ENCODE measurements around the gene ESD. TPM values are rescaled to one million over a fixed set of nuclear protein-coding genes. Genes with fewer than 3 reads are reported as not detected.

The ESD gene
- total and polyA plus RNA-seq, 2 experiments from 2014 or later, result 61.0 to 123 TPM

DNA sequence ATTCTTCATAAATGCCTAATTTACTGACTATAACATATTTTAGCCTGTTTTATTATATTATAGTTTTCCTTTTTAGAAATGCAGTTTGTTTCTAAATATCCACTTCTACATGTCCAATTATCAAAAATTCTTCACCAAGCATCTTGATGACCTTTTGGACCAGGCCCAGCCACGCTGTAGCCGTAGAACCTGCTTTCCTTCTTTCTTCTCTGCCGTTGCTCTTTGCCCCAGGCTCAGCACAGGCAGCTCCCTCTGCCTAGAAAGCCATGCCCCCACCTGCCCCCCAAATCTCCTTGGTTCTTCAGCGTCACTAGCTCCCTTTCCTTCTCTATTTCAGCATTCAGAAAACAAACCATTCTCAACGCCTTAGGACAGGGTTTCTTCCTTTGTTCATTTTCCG lies 65.4 kb downstream of the ESD start:
- no peaks in the 10 kb centered on the region for H3F3A ChIP-seq (replicated peaks; ENCODE audit: low read depth)
- 0 out of 2 replicates have a peak, but pooled peaks cover 3% of the 10 kb centered on the region for H3K36me3 ChIP-seq (ENCODE audit: insufficient read depth)
- no peak overlapping the region for H3K27ac ChIP-seq (ENCODE audit: low read depth)
- no peaks in the 10 kb centered on the region for H3K9me2 ChIP-seq (ENCODE audit: insufficient read depth)
- H3K79me2 ChIP-seq (replicated peaks; ENCODE audit: insufficient read depth), result no peaks in the 10 kb centered on the region
- Mint-ChIP-seq H3K4me3 (no peak overlapping the region), H3K27ac (no peak overlapping the region), H3K27me3 (ENCODE audit: insufficient read depth, low read depth, poor library complexity) (no peaks in the 10 kb centered on the region), H3K36me3 (ENCODE audit: low read depth) (peaks cover 13% of the 10 kb centered on the region; the same call in 2 of the 3 replicates), H3K4me1 (no peaks in the 10 kb centered on the region), H3K9me3 (no peaks in the 10 kb centered on the region)
- no peak for DNase-seq (ENCODE audit: low spot score)
- TF ChIP-seq JUNB (IDR thresholded peaks at IDR 0.05; ENCODE audit: unreplicated experiment) (no peak), ZNF114 (CRISPR knock-in tag; IDR thresholded peaks at IDR 0.05) (no peak), POLR2AphosphoS5 (IDR thresholded peaks at IDR 0.05; ENCODE audit: low read depth) (no peak), NANOG (IDR thresholded peaks at IDR 0.05; ENCODE audit: borderline replicate concordance) (no peak), CREB1 (CRISPR knock-in tag; IDR thresholded peaks at IDR 0.05; ENCODE audit: low read depth) (no peak), EZH2phosphoT487 (IDR thresholded peaks at IDR 0.05; ENCODE audit: unreplicated experiment) (no peak), EZH2 (IDR thresholded peaks at IDR 0.05; ENCODE audit: low read depth, unreplicated experiment) (no peak), STAT1 (IDR thresholded peaks at IDR 0.05; ENCODE audit: unreplicated experiment) (no peak), ETS1 (IDR thresholded peaks at IDR 0.05) (no peak), ZNF331 (CRISPR knock-in tag; IDR thresholded peaks at IDR 0.05; ENCODE audit: low read depth) (no peak)
- TF ChIP-seq, protein P1, sequence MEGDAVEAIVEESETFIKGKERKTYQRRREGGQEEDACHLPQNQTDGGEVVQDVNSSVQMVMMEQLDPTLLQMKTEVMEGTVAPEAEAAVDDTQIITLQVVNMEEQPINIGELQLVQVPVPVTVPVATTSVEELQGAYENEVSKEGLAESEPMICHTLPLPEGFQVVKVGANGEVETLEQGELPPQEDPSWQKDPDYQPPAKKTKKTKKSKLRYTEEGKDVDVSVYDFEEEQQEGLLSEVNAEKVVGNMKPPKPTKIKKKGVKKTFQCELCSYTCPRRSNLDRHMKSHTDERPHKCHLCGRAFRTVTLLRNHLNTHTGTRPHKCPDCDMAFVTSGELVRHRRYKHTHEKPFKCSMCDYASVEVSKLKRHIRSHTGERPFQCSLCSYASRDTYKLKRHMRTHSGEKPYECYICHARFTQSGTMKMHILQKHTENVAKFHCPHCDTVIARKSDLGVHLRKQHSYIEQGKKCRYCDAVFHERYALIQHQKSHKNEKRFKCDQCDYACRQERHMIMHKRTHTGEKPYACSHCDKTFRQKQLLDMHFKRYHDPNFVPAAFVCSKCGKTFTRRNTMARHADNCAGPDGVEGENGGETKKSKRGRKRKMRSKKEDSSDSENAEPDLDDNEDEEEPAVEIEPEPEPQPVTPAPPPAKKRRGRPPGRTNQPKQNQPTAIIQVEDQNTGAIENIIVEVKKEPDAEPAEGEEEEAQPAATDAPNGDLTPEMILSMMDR (conservative IDR thresholded peaks at IDR 0.05; ENCODE audit: low read depth in 2 of 2), result no peak
- TF ChIP-seq, protein P2, sequence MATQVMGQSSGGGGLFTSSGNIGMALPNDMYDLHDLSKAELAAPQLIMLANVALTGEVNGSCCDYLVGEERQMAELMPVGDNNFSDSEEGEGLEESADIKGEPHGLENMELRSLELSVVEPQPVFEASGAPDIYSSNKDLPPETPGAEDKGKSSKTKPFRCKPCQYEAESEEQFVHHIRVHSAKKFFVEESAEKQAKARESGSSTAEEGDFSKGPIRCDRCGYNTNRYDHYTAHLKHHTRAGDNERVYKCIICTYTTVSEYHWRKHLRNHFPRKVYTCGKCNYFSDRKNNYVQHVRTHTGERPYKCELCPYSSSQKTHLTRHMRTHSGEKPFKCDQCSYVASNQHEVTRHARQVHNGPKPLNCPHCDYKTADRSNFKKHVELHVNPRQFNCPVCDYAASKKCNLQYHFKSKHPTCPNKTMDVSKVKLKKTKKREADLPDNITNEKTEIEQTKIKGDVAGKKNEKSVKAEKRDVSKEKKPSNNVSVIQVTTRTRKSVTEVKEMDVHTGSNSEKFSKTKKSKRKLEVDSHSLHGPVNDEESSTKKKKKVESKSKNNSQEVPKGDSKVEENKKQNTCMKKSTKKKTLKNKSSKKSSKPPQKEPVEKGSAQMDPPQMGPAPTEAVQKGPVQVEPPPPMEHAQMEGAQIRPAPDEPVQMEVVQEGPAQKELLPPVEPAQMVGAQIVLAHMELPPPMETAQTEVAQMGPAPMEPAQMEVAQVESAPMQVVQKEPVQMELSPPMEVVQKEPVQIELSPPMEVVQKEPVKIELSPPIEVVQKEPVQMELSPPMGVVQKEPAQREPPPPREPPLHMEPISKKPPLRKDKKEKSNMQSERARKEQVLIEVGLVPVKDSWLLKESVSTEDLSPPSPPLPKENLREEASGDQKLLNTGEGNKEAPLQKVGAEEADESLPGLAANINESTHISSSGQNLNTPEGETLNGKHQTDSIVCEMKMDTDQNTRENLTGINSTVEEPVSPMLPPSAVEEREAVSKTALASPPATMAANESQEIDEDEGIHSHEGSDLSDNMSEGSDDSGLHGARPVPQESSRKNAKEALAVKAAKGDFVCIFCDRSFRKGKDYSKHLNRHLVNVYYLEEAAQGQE (IDR thresholded peaks at IDR 0.05; ENCODE audit: unreplicated experiment), result no peak
- TF ChIP-seq, protein P3, sequence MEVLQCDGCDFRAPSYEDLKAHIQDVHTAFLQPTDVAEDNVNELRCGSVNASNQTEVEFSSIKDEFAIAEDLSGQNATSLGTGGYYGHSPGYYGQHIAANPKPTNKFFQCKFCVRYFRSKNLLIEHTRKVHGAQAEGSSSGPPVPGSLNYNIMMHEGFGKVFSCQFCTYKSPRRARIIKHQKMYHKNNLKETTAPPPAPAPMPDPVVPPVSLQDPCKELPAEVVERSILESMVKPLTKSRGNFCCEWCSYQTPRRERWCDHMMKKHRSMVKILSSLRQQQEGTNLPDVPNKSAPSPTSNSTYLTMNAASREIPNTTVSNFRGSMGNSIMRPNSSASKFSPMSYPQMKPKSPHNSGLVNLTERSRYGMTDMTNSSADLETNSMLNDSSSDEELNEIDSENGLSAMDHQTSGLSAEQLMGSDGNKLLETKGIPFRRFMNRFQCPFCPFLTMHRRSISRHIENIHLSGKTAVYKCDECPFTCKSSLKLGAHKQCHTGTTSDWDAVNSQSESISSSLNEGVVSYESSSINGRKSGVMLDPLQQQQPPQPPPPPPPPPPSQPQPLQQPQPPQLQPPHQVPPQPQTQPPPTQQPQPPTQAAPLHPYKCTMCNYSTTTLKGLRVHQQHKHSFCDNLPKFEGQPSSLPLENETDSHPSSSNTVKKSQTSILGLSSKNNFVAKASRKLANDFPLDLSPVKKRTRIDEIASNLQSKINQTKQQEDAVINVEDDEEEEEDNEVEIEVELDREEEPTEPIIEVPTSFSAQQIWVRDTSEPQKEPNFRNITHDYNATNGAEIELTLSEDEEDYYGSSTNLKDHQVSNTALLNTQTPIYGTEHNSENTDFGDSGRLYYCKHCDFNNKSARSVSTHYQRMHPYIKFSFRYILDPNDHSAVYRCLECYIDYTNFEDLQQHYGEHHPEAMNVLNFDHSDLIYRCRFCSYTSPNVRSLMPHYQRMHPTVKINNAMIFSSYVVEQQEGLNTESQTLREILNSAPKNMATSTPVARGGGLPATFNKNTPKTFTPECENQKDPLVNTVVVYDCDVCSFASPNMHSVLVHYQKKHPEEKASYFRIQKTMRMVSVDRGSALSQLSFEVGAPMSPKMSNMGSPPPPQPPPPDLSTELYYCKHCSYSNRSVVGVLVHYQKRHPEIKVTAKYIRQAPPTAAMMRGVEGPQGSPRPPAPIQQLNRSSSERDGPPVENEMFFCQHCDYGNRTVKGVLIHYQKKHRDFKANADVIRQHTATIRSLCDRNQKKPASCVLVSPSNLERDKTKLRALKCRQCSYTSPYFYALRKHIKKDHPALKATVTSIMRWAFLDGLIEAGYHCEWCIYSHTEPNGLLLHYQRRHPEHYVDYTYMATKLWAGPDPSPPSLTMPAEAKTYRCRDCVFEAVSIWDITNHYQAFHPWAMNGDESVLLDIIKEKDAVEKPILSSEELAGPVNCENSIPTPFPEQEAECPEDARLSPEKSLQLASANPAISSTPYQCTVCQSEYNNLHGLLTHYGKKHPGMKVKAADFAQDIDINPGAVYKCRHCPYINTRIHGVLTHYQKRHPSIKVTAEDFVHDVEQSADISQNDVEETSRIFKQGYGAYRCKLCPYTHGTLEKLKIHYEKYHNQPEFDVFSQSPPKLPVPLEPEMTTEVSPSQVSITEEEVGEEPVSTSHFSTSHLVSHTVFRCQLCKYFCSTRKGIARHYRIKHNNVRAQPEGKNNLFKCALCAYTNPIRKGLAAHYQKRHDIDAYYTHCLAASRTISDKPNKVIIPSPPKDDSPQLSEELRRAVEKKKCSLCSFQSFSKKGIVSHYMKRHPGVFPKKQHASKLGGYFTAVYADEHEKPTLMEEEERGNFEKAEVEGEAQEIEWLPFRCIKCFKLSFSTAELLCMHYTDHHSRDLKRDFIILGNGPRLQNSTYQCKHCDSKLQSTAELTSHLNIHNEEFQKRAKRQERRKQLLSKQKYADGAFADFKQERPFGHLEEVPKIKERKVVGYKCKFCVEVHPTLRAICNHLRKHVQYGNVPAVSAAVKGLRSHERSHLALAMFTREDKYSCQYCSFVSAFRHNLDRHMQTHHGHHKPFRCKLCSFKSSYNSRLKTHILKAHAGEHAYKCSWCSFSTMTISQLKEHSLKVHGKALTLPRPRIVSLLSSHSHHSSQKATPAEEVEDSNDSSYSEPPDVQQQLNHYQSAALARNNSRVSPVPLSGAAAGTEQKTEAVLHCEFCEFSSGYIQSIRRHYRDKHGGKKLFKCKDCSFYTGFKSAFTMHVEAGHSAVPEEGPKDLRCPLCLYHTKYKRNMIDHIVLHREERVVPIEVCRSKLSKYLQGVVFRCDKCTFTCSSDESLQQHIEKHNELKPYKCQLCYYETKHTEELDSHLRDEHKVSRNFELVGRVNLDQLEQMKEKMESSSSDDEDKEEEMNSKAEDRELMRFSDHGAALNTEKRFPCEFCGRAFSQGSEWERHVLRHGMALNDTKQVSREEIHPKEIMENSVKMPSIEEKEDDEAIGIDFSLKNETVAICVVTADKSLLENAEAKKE (CRISPR knock-in tag; IDR thresholded peaks at IDR 0.05), result no peak
- H3K4me3 ChIP-seq, result no peak overlapping the region
- no peaks in the 10 kb centered on the region for H4K20me1 ChIP-seq (replicated peaks; ENCODE audit: insufficient read depth)
- no peak for ATAC-seq
- H2AFZ ChIP-seq, result no peak overlapping the region
- no peaks in the 10 kb centered on the region for H3K4me1 ChIP-seq (ENCODE audit: insufficient read depth)
- H3K4me2 ChIP-seq, result no peak overlapping the region
- no peaks in the 10 kb centered on the region for H3K27me3 ChIP-seq (ENCODE audit: insufficient read depth)
